ENCODE data around the gene CDHR4.
"Not testable (repeated sequence)": the region's sequence is repeated elsewhere in the genome, so short reads cannot be mapped to it uniquely, and the experiment has no call there.

The CDHR4 gene

GRCh38 chr3:49786357-49787181 is 13.1 kb downstream of the CDHR4 start, which contains the start of gene IP6K1:
Gene IP6K1, minus strand, starts transcription at chr3:49786542. Its CDS starts 38,502 bp downstream, at chr3:49748040.
- H3K36me3 ChIP-seq (ENCODE audit: insufficient read depth, low read length): peaks cover 22% of the 10 kb centered on the region
- peaks cover 1% of the 10 kb centered on the region for H4K20me1 ChIP-seq (ENCODE audit: insufficient read depth, low read length)
- H2AFZ ChIP-seq (ENCODE audit: low read depth, low read length): peak within 1 kb of the TSS; percentile 97
- peak; percentile 100 for DNase-seq
- H3K9me3 ChIP-seq (ENCODE audit: insufficient read depth, low read length, severe bottlenecking): no peaks in the 10 kb centered on the region
- peak within 1 kb of the TSS; percentile 89 for H3K27ac ChIP-seq (ENCODE audit: low read length)
- H3K4me1 ChIP-seq (ENCODE audit: insufficient read depth, low read length): peaks cover 40% of the 10 kb centered on the region
- peak within 1 kb of the TSS; percentile 79 to 90 for H3K4me3 ChIP-seq (ENCODE audit: low read depth in 1 of 2, low read length in 2 of 2)
- ATAC-seq (ENCODE audit: insufficient read depth, low read depth): peak; percentile 98
- H3K79me2 ChIP-seq (ENCODE audit: insufficient read depth, low read length): peaks cover 53% of the 10 kb centered on the region
- peak within 1 kb of the TSS; percentile 81 for H3K9ac ChIP-seq (ENCODE audit: low read depth, low read length)
- peak within 1 kb of the TSS; percentile 96 for H3K4me2 ChIP-seq (ENCODE audit: insufficient read depth, low read length)
- no peaks in the 10 kb centered on the region for H3K27me3 ChIP-seq (ENCODE audit: insufficient read depth, low read length, poor library complexity)
- TF ChIP-seq CTCF (IDR thresholded peaks at IDR 0.05; ENCODE audit: borderline replicate concordance, extremely low read depth, low read length, poor library complexity, severe bottlenecking): no peak
- no peak for TF ChIP-seq EZH2 (IDR thresholded peaks at IDR 0.05; ENCODE audit: borderline replicate concordance, low read depth, low read length, severe bottlenecking)

- Histone ChIP-seq H3K27ac (ENCODE audit: low read length) (peak overlapping the region; percentile 65), H3K27me3 (ENCODE audit: insufficient read depth, low read length, poor library complexity) (no peaks in the 10 kb centered on the region), H3K4me2 (ENCODE audit: insufficient read depth, low read length) (peak overlapping the region; percentile 96), H3K79me2 (ENCODE audit: insufficient read depth, low read length) (peaks cover 61% of the 10 kb centered on the region), H3K36me3 (ENCODE audit: insufficient read depth, low read length) (peaks cover 25% of the 10 kb centered on the region), H3K4me3 (ENCODE audit: low read depth in 1 of 2, low read length in 2 of 2) (peak overlapping the region; percentile 79 to 90), H3K9me3 (ENCODE audit: insufficient read depth, low read length, severe bottlenecking) (no peaks in the 10 kb centered on the region), H4K20me1 (ENCODE audit: insufficient read depth, low read length) (peaks cover 3% of the 10 kb centered on the region), H3K9ac (ENCODE audit: low read depth, low read length) (peak overlapping the region; percentile 81), H2AFZ (ENCODE audit: low read depth, low read length) (peak overlapping the region; percentile 83), H3K4me1 (ENCODE audit: insufficient read depth, low read length) (peaks cover 46% of the 10 kb centered on the region)
- DNase-seq: peak; percentile 40
- peak; percentile 44 for ATAC-seq (ENCODE audit: insufficient read depth, low read depth)
- TF ChIP-seq EZH2 (IDR thresholded peaks at IDR 0.05; ENCODE audit: borderline replicate concordance, low read depth, low read length, severe bottlenecking) (no peak), CTCF (IDR thresholded peaks at IDR 0.05; ENCODE audit: borderline replicate concordance, extremely low read depth, low read length, poor library complexity, severe bottlenecking) (no peak)
These were observed 13.9 kb downstream of the CDHR4 start for GRCh38 chr3:49785565-49786356.

GRCh38 chr3:49782277-49782676 is 17.4 kb downstream of the CDHR4 start:
- not testable (repeated sequence) for DNase-seq; ATAC-seq (ENCODE audit: insufficient read depth, low read depth)

More at GRCh38 chr3:49782277-49782676, 17.4 kb downstream of the CDHR4 start:
- peaks cover 95% of the 10 kb centered on the region for H3K79me2 ChIP-seq (ENCODE audit: insufficient read depth, low read length)
- H3K27me3 ChIP-seq (ENCODE audit: insufficient read depth, low read length, poor library complexity); H3K4me2 ChIP-seq (ENCODE audit: insufficient read depth, low read length); H2AFZ ChIP-seq (ENCODE audit: low read depth, low read length); H3K4me3 ChIP-seq (ENCODE audit: low read depth in 1 of 2, low read length in 2 of 2); H3K9ac ChIP-seq (ENCODE audit: low read depth, low read length); H3K9me3 ChIP-seq (ENCODE audit: insufficient read depth, low read length, severe bottlenecking); H3K27ac ChIP-seq (ENCODE audit: low read length): not testable (repeated sequence)
- H4K20me1 ChIP-seq (ENCODE audit: insufficient read depth, low read length): peaks cover 19% of the 10 kb centered on the region
- H3K4me1 ChIP-seq (ENCODE audit: insufficient read depth, low read length): peaks cover 44% of the 10 kb centered on the region
- H3K36me3 ChIP-seq (ENCODE audit: insufficient read depth, low read length): peaks cover 42% of the 10 kb centered on the region

Measured in DND-41 (cell line).